NCI-H2196 treated with DMSO at 0.1 percent for 48 hours (cell line): Measurements from ENCODE around the gene WWOX.

ENCODE experiments used
- DNase-seq: peaks from one replicate; lab custom pipeline; 2025; ENCODE audit not compliant: unreplicated experiment; lab: John Stamatoyannopoulos, UW

The WWOX gene

DNA sequence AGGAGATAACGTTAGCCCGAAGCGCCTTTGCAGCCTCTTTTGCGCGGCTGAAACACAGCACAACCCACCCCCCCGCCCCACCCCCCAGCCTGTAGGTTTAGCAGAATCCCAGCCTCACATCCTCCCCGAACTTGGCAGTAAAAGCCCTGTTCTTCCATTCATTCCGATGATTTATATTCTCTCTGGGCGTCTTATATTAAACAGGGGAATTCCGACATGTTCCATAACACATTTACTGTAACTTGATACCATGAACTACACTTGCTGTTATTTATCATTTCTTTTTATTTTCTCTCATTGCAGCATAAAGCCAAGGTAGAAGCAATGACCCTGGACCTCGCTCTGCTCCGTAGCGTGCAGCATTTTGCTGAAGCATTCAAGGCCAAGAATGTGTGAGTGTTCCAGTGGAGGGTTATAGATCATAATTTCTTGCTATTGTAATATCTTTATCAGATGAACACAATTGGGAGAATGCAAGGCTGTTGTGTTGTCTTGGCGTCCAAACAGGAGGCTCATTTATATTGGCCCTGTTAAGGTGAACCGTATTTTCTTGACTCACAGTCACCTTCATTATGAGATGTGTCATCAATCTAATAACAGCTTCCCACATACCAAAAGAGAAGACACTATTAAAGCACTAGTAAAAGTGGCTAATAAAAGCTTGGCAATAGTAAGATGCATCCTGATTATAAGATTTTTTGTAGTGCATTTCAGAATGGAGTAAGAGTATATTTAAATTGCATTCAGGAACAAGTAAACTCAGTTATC, 287.3 kb downstream of the WWOX start:
- DNase-seq: no peak

DNA sequence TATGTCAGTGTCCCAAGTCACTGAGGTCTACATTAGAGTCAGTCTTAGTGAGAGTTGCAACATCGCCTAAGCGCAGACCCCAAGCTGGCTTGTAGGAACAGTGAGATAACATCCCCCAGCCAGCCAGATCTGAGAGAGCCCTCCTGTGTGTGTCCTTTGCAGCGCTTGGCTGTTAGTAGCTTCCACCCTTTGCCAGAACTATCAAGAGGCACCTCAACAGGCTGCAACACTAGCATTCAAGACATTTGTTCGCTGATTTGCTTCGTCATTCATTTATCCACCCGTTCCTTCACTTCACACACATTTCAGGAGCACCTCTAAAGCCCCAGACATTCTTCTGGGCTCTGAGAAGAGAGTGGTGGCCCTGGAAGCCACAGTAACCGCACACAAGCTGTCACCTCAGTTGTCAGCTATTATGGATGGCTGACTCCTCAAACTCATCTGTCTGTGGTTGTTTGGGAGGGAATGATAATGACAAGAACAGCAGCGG, 289.6 kb downstream of the WWOX start:
- no peak for DNase-seq

DNA sequence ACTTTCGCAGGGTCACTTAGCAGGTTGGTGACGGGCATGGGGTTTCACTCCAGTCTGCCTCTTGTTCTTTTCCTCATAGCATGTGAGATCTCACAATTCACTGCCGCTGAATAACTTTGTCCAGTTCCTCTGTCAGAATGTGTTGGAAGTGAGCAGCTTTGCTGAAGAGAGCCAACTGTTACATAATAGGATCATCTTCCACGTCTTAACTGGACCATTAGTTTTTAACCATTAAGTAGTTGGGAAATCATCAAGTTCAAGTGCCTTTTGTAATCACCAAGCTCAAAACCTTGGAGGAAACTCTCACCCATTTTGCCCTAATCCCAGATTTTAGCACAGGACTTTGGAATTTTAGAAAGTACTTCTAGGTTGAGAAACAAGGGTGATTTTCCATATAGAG, 290.6 kb downstream of the WWOX start:
- DNase-seq: no peak

DNA sequence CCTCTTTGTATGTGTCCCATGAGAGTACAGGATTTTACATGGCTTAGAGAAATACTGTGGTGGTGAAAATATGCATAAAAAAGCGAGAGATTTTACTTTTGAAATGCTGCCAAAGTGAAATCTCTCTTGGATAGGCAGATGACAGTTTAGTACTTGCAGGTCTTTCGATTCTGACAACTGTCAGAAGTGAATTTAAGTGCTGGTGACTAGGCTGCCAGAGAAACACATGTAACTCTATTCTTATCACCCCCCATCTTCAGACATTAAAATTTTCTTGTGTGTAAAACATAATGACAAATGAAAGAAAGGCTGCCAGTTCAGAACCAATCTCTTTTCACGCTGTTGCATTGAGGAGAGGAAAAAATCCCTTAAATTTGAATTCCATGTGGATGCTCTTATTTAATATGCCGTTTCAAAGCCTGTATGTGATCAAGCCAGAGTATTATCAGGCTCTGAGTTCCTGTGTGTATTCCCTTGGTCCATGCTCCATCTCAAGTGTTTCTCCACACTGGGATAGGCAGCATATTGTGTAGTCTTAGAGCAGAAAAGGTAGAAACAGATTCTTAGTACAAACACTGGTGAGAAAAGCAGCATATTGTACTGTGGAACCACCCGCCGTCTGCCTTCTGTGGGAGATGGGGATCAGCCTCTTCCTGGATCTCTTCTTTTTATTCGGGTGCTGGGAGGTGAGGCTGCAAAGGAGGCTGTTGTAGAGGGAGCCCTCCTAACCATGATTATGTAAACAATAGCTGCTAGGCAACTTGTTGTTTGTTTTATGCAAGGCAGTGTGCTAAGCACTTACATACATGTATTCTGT, 291.3 kb downstream of the WWOX start:
- no peak for DNase-seq

DNA sequence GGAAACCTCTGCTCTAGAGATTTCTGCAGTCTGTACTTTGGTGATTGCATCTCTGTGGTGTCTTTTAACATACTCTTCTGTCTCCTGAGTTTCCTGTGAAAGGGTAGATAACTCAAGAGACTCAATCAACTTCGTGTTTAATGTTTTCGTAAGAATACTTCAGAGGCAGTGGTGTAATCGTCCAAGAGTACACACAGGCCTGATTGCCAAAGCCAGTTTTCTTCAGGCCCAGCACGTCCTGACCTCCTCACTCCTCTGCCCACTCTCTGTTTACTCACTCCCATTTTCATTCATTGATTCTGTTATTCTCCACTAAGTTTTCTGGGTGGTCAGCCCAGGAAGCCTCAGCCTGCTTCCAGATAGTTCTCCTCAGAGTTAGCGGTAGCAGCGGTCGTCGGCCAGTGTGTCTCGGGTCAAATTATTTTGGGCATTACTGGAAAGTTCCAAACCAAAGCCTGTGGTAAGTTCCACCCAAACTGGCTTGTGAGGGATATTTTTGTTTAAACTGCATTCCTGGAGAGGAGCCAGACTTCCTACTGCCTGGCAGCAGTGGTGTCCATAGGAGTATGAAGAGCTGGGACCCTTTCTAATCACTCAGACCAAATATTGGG, 293.2 kb downstream of the WWOX start:
- no peak for DNase-seq

DNA sequence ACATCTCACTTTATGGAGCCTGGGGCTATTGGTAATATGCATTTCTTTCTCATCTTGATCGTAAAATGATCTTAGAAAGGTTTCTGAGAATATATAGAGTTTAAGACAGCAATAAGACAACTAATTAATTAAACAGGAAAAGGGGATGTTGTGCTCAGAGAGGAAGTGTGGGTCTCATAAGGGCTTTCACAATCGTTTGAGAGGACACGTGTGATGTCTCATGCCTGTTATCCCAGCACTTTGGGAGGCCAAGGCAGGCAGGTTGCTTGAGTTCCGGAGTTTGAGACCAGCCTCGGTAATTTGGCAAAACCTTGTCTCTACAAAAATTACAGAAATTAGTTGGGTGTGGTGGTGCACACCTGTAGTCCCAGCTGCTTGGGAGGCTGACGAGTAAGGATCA, 295.6 kb downstream of the WWOX start:
- DNase-seq: no peak

DNA sequence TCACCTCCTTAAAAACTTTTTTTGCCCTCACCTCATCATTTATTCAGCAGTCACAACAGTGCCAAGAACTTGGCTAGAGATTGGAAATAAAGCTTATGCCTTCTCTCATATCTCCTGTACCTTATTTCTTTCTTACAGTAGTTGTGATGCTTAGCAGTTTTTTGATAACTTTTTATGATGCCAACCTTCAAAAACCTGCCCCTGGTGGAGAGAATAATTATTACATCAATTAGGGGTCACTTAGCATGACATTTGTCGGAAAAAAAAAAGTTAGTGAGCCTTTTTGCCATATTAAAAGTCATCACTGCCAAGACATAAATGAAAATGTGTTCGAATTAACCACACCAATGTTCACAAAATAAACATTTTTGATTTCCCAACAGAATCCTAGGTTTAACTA, 296.6 kb downstream of the WWOX start:
- DNase-seq: no peak

DNA sequence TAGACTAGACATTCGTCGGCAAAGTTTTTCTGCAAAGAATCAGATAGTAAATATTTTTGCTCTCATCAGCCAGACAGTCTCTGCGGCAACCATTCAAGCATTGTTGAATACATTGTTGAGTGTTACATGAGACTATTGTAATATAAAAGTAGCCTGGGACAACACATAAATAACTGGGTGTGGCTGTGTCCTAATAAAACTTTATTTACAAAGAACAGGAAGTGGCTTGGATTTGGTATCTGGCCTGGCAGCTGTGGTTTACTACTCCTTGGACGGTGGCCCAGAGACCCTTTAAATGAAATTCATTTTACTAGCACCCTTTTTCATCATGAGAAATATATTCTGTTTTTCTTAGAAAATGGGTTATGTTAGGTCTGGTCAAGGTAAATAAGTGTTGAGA, 297.2 kb downstream of the WWOX start:
- no peak for DNase-seq

DNA sequence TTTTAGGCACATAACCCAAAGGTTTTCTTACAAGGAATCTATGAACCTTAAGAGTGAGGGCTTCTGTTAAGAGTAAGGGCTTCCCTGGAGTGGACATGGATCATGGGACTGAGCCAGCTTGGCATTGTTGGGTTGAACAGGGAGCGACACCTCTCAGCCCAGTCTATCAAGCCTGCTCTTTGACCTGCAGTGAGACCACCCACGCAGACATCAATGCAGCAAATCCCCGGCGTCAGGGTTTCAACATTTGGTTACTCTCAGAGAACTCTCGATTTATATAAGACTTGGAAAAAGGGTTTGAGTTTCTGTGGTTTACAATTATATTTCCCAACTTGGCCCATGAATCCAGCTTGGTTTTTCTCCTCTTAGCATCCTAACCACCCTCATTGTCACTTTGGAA, 299.9 kb downstream of the WWOX start:
- DNase-seq: no peak

DNA sequence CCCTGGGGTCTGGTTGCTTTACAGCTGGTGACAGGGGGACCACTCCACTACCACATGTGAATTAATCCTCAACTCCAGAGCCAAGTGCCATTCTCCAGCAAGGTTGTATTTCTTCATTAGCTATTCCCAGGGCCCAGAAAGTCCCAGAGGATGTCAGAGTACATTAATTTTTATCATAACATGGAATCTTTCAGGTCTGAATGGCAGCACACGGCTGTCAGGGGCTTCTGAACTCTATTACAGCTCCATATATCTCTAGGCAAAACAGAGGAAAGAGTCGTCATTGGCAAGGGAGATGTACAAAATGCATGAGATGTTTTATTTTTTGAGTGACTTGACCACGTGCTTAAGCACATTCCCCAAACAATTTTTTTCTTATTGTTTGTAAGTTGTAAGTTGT, 303.4 kb downstream of the WWOX start:
- DNase-seq: no peak

DNA sequence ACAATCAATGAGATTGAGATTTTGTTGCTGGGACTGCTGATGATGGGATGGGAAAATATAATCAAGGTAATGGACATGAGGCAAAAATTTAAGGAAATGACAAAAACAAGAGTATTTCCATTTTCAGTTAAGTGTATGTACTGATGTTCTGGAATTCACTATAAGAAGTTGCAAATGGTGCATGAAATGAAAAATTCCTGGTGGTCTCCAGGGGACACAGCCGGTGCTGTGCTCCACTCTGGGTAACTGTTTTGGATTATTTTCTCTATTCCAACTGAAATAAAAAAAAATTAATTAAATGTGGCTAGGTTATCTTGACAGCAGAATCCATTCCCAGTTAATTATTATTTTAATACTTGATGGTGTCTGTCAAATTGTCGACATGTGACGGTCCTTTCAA, 305.6 kb downstream of the WWOX start:
- DNase-seq: no peak

DNA sequence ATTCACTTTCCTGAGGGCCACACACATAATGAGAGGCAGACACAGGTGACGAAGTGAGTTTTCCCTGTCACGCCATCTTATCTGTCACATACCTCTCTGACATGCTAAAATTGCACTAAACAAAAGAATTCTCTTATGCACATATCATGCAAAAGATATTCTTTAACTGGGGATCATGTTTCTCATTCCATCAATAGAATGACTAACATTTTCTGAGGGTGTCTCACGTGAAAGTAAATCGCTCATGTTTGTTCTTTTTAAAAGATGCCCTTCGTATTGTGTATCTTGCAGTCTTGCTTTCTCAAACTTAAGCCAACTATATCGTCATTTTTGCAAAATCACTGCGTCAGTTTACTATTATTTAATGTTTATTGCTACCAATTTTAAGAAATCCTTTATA, 306.4 kb downstream of the WWOX start:
- no peak for DNase-seq

DNA sequence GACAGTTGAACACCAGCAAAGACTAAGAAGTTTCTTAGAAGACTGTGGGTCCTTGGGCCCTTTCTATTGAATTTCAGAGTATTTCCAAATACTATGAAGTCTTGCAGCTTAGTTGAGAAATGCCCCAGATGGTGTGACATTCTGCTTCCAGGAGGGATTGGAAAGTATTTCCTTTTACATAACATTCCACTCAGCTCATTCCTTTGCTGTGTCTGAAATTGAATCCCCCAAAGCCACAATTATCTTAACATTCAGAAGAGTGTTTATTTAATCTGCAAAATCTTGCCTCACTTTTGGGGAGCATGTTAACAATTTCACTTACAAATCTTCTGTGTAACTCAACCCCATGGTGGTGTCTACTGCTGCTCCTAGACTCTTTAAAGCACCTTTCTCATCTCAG, 307.7 kb downstream of the WWOX start:
- no peak for DNase-seq

DNA sequence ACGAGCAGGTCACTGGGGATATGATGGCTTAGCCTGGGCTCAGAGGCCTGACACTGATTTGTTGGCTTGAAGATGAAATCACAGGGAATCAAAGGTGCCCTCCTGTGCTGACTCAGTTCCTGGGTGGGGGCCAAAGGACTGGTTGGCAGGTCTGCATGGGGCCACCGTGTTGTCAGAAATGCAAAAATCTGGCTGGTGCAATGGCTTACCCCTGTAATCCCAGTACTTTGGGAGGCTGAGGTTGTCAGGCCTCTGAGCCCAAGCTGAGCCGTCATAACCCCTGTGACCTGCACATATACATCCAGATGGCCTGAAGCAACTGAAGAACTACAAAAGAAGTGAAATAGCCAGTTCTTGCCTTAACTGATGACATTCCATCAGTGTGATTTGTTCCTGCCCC, 314.2 kb downstream of the WWOX start:
- DNase-seq: no peak

DNA sequence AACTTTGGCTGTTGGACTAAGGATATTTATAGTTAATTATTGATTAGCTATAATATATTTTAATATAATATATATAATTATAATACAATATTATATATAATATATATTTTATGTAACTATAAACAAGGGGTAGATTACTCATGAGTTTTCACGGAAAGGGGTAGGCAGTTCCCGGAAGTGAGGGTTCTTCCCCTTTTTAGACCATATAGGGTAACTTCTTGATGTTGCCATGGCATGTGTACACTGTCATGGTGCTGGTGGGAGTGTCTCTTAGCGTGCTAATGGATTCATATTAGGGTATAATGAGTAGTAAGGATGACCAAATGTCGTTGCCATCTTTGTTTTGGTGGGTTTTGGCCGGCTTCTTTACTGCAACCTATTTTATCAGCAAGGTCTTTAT, 315.6 kb downstream of the WWOX start:
- DNase-seq: no peak

DNA sequence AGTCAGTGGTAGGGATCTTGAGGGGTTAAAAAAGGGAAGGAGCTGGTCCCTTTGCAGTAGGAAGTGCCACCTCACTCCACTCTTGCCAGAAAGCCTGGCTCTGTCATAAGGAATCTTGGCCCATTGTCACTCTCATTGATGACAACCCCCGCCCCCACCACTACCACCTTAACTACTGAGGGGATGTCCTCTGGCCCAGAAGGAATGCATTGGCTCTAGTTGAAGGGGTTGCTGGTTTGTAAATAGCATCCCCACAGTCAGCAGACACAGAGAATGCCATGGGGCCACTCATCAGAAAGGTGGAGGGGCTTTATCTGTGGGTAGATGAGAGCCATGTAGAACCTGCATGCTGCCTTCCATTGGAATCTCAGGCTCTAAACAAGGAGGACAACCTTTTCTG, 316.2 kb downstream of the WWOX start:
- no peak for DNase-seq

DNA sequence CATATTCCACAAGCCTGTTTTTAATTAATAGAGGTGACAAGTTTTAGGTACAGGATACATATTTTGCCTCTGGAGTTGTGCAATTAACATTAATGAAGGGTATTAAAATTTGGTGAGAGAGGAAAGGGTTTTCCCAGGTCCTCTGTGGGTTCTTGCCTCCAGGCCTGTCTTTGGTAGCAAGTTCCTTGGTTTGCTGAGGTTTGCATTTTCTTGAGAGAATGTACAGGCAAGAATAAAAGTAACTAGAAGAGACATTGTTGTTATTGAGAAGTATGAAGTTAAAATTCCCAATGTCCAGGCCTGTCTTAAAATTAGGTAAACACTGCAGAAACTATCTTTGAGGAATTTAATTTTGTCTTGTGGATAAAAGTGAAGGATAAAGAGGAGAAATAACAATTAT, 316.9 kb downstream of the WWOX start:
- DNase-seq: no peak

DNA sequence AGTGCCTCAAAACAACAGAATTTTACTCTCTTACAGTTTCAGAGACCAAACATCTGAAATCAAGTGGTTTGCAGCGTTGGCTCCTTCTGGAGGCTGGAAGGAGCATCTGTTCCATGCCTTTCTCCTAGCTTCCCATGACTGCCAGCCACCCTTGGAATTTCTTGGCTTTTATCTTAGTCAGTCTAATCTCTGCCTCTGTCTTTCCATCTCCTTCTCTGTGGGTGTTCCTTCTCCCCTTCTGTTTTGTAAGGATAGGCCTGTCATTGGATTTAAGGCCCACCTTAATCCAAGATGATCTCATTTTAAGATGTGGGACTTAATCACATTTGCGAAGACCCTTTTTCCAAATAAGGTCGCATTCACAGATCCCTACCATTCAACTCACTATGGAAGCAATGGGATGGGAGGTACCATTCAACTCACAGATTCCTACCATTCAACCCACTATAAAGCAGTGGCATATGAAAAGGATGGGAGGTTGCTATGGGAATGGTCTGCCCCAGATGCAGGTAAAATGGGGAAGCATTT, 321.8 kb downstream of the WWOX start:
- DNase-seq: no peak

DNA sequence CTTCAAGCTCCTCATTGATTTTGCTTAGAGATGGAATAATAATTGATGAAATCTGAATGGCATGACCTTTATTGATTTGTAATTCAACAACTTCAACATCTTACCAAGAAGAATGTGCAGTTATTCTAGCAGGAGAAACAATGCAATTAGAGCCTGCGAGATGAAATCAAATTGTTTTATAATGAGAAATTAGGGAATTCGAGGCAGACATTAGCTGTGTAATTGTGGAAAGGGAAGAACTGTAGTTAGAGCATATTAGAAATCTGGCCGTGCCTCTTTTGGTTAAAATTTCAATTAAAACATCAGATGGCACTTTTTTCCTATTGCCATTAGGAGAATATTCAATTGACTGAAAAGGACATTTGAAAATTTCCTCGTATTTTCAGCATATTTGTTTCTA, 325.8 kb downstream of the WWOX start:
- no peak for DNase-seq

DNA sequence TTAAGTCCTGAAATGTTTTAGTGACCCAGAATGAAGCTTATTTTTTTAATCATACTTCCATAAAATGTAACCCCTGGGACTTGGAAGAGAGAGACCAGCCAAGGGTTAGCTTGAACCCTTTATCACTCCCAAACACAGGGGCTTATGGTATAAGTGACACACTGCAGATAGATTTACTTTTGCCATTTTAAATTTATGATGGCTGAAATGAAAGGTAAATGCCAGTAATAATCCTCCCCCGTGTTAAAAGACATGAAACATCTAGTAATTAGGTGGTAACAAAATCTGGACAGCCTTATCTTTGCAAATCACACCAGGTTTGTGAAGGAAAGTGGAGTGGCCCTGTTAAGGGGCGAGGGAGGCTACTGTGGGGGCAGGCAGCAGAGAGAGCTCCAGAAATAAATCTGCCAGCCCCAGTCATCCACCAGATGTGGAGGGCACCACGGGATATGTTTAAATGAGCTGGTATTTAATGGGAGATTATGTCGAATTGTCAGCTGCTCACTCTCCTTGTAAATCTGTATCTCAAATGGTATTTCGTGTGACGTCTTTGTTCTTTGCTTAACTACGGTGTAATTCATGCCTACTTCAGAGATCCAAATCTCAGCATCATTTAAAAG, 326.5 kb downstream of the WWOX start:
- DNase-seq: no peak

DNA sequence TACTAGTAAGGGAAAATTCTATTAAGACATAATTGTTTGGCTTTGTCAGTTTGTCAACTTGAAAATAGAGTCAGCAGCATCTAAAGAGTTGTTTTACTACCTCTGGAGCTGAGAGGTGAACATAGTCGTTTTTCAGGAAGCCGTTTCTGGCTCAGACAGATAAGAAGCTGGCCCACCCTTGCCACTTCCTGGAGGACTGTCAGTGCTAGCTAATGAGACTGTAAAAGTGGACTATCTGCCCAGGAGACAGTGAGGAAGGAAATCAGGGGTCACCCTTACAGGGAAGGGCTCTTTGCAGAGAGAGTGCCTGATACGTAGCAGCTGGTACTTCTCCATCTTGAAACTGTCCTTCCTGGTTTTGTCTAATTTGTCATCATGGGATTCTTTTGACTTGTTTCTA, 328.7 kb downstream of the WWOX start:
- no peak for DNase-seq
